Osteocyte (in vitro differentiated cells): ENCODE results near the gene HDAC4. TPM values are rescaled to one million over a fixed set of nuclear protein-coding genes. Genes with fewer than 3 reads are reported as not detected.

Source experiments
- DNase-seq: peaks from one replicate; pipeline ENCODE4 v3.0.0; 2021; ENCODE audit warnings: mixed read lengths; ENCODE audit not compliant: unreplicated experiment; ENCODE audit errors: extremely low spot score
- H3K27ac Mint-ChIP-seq: one replicate; pipeline ENCODE4 v1.8.0; 2021; ENCODE audit warnings: mild to moderate bottlenecking, mixed read lengths; ENCODE audit not compliant: unreplicated experiment
- H3K27me3 Mint-ChIP-seq: one replicate; pipeline ENCODE4 v1.8.0; 2021; ENCODE audit warnings: mixed read lengths; ENCODE audit not compliant: unreplicated experiment
- H3K36me3 Mint-ChIP-seq: one replicate; pipeline ENCODE4 v1.8.0; 2021; ENCODE audit warnings: mixed read lengths; ENCODE audit not compliant: unreplicated experiment
- H3K4me1 Mint-ChIP-seq: one replicate; pipeline ENCODE4 v1.8.0; 2021; ENCODE audit warnings: mixed read lengths; ENCODE audit not compliant: unreplicated experiment
- H3K4me3 Mint-ChIP-seq: one replicate; pipeline ENCODE4 v1.8.0; 2021; ENCODE audit warnings: mild to moderate bottlenecking, moderate library complexity, mixed read lengths; ENCODE audit not compliant: unreplicated experiment
- H3K9me3 Mint-ChIP-seq: one replicate; pipeline ENCODE4 v1.8.0; 2021; ENCODE audit warnings: mixed read lengths; ENCODE audit not compliant: unreplicated experiment
- total RNA-seq: library from RNA; stranded (reverse); gene quantifications from 2 replicates; pipeline ENCODE4 v1.2.1, GENCODE V29; 2021
- TF ChIP-seq, protein P1 (sequence below): fragments of 200-600 bp; sonication (generic); IDR thresholded peaks from 2 replicates; pipeline ENCODE4 v1.5.0; 2021; ENCODE audit warnings: antibody characterized with exemption, mild to moderate bottlenecking, moderate library complexity

The HDAC4 gene
- total RNA-seq, 1 donor from 2014 or later = 30.3 TPM

- peaks cover 7% of the 10 kb centered on the region for H3K4me1 Mint-ChIP-seq
- DNase-seq = no peak
- no peaks in the 10 kb centered on the region for H3K9me3 Mint-ChIP-seq
- TF ChIP-seq, protein P1, sequence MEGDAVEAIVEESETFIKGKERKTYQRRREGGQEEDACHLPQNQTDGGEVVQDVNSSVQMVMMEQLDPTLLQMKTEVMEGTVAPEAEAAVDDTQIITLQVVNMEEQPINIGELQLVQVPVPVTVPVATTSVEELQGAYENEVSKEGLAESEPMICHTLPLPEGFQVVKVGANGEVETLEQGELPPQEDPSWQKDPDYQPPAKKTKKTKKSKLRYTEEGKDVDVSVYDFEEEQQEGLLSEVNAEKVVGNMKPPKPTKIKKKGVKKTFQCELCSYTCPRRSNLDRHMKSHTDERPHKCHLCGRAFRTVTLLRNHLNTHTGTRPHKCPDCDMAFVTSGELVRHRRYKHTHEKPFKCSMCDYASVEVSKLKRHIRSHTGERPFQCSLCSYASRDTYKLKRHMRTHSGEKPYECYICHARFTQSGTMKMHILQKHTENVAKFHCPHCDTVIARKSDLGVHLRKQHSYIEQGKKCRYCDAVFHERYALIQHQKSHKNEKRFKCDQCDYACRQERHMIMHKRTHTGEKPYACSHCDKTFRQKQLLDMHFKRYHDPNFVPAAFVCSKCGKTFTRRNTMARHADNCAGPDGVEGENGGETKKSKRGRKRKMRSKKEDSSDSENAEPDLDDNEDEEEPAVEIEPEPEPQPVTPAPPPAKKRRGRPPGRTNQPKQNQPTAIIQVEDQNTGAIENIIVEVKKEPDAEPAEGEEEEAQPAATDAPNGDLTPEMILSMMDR = no peak
- no peak overlapping the region for H3K4me3 Mint-ChIP-seq
- no peak overlapping the region for H3K27ac Mint-ChIP-seq
- H3K36me3 Mint-ChIP-seq = peaks cover 2% of the 10 kb centered on the region
- no peaks in the 10 kb centered on the region for H3K27me3 Mint-ChIP-seq
These were observed 310.9 kb downstream of the HDAC4 start for GRCh38 chr2:239089884-239090283.

DNA sequence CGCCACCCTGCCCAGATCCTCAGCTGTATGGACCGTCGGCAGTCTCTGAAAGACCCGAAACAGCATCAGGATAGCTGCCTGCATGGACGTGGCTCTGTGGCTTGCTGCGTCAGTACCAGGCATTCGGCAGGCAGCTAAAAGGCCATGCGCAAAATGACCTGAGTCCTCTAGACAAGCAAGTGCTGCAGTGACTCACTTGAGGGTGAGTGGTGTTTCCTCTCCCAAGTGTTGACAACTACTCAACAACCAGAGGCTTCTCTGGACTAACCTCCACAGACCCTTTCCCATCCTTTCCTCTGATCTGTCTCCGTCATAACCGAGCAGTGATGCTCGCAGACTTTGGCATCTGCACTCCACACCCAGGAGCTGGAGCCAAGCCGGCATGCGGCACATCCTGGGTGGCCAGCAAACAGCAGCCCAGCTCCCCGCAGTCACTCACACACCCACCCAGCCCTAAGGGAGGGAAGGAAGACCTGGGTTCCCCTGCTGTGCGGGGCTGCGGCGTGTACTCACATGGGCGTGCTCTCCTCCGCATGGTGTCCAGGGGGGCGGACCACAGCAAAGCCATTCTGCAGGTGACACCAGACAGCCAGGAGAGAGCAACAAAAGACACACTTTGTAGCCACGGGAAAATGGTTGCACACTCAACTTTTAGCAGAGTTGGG is 313.6 kb downstream of the HDAC4 start:
- H3K9me3 Mint-ChIP-seq = no peaks in the 10 kb centered on the region
- no peak for DNase-seq
- peaks cover 2% of the 10 kb centered on the region for H3K36me3 Mint-ChIP-seq
- peaks cover 7% of the 10 kb centered on the region for H3K4me1 Mint-ChIP-seq
- H3K27ac Mint-ChIP-seq = no peak overlapping the region
- no peaks in the 10 kb centered on the region for H3K27me3 Mint-ChIP-seq
- TF ChIP-seq, protein P1 = no peak
- no peak overlapping the region for H3K4me3 Mint-ChIP-seq

- peaks cover 2% of the 10 kb centered on the region for H3K36me3 Mint-ChIP-seq
- peaks cover 7% of the 10 kb centered on the region for H3K4me1 Mint-ChIP-seq
- no peaks in the 10 kb centered on the region for H3K9me3 Mint-ChIP-seq
- no peak overlapping the region for H3K4me3 Mint-ChIP-seq
- no peaks in the 10 kb centered on the region for H3K27me3 Mint-ChIP-seq
- no peak overlapping the region for H3K27ac Mint-ChIP-seq
- TF ChIP-seq, protein P1 = no peak
- no peak for DNase-seq
These were observed 314.3 kb downstream of the HDAC4 start for GRCh38 chr2:239086325-239087020.

DNA sequence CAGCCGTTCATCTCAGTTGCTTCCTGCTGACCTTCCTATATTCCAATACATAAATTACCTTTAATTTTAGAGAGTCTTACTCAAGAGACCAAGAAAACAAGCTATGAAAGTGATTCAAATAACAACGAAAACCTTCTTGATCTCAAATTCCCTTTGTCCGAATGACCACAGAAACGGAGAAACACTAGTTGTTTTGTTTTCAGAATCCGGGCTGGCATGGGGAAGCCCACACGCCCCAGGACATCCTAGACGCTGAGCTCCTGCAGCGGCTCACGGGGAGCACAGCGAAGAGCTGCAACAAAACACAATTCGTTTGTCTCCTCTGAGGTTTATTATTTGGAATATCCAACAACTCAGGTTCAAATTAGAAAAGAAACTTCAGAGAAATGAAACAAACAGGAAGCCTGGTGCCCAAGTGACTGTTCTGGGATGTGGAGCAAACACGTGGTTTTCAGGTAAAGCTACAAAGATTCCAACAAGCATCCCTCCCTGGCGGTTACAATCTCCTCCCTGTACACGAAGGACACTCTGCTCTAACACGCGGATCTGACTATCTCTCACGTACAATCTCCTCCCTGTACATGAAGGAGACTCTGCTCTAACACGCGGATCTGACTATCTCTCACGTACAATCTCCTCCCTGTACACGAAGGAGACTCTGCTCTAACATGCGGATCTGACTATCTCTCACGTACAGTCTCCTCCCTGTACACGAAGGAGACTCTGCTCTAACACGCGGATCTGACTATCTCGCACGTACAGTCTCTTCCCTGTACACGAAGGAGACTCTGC is 315.4 kb downstream of the HDAC4 start:
- TF ChIP-seq, protein P1 = no peak
- Mint-ChIP-seq H3K27ac (peak overlapping the region; percentile 33), H3K27me3 (no peaks in the 10 kb centered on the region), H3K9me3 (no peaks in the 10 kb centered on the region), H3K36me3 (peaks cover 6% of the 10 kb centered on the region), H3K4me1 (peaks cover 7% of the 10 kb centered on the region), H3K4me3 (no peak overlapping the region)
- no peak for DNase-seq

GRCh38 chr2:239084007-239084406 is 316.8 kb downstream of the HDAC4 start:
- DNase-seq = no peak
- Mint-ChIP-seq H3K36me3 (peaks cover 8% of the 10 kb centered on the region), H3K27ac (no peak overlapping the region), H3K4me3 (no peak overlapping the region), H3K9me3 (no peaks in the 10 kb centered on the region), H3K27me3 (no peaks in the 10 kb centered on the region), H3K4me1 (peaks cover 7% of the 10 kb centered on the region)
- TF ChIP-seq, protein P1 = no peak
